Measurements from ENCODE around the gene MRFAP1L1. TPM values are rescaled to one million over a fixed set of nuclear protein-coding genes. Genes with fewer than 3 reads are reported as not detected.

The MRFAP1L1 gene
- total RNA-seq, 1 experiment from 2014 or later = 57.7 TPM

- WGBS (ENCODE audit: extremely low coverage, insufficient read length, low lambda C conversion rate) = no CpG with 5 or more reads among the region's 6 CpGs
- no peaks in the 10 kb centered on the region for H3K27me3 ChIP-seq (ENCODE audit: insufficient read depth, low read length)
These were observed 22.1 kb upstream of the MRFAP1L1 start for GRCh38 chr4:6731780-6732179.

More at GRCh38 chr4:6731780-6732179, 22.1 kb upstream of the MRFAP1L1 start:
- H3K79me2 ChIP-seq (ENCODE audit: insufficient read depth, low read length) = no peaks in the 10 kb centered on the region
- H2AK5ac ChIP-seq (ENCODE audit: insufficient read length, low read length) = no peak overlapping the region
- no peaks in the 10 kb centered on the region for H3K79me1 ChIP-seq (ENCODE audit: insufficient read depth, low read depth, low read length, poor library complexity, severe bottlenecking)
- no peak for DNase-seq
- Mint-ChIP-seq H3K4me3 (no peak overlapping the region), H3K27me3 (ENCODE audit: low read depth) (peaks cover 5% of the 10 kb centered on the region; the same call in 1 of the 2 replicates), H3K4me1 (peaks cover 15 to 18% of the 10 kb centered on the region in 2 experiments), H3K9me3 (no peaks in the 10 kb centered on the region), H3K27ac (no peak overlapping the region), H3K36me3 (ENCODE audit: insufficient read depth in 1 of 3, low read depth in 3 of 3) (no peaks in the 10 kb centered on the region)
- H3K23ac ChIP-seq (ENCODE audit: insufficient read length, low read depth, low read length) = no peak overlapping the region
- no peaks in the 10 kb centered on the region for H3K23me2 ChIP-seq (ENCODE audit: insufficient read length, low read depth, low read length, poor library complexity, severe bottlenecking)
- H3K18ac ChIP-seq (ENCODE audit: insufficient read length, low read depth, low read length) = no peak overlapping the region
- H2AFZ ChIP-seq (ENCODE audit: low read length) = no peak overlapping the region
- no peak overlapping the region; the same call in 1 of the 2 replicates for H3K14ac ChIP-seq (ENCODE audit: insufficient read depth, low read length)
- no peak overlapping the region for H3K4ac ChIP-seq (ENCODE audit: low read depth, low read length)
- H3K9ac ChIP-seq (ENCODE audit: extremely low read depth, insufficient read length, low read length) = no peak overlapping the region
- H3K4me2 ChIP-seq (ENCODE audit: insufficient read depth, insufficient read length, low read length) = no peak overlapping the region
- no peaks in the 10 kb centered on the region for H3K9me3 ChIP-seq (ENCODE audit: control insufficient read depth, low read depth, low read length)
- H2BK12ac ChIP-seq (ENCODE audit: insufficient read length, low read depth, low read length) = no peak overlapping the region
- H3K4me1 ChIP-seq (ENCODE audit: insufficient read depth, low read length) = 0 out of 2 replicates have a peak, but pooled peaks cover 3% of the 10 kb centered on the region
- no peak overlapping the region for H2BK20ac ChIP-seq (ENCODE audit: low read depth, low read length, poor library complexity, severe bottlenecking)
- H4K5ac ChIP-seq (ENCODE audit: insufficient read length, low read depth, low read length) = no peak overlapping the region
- H4K91ac ChIP-seq (ENCODE audit: insufficient read length, low read depth, low read length) = no peak overlapping the region
- no peak overlapping the region for H3T11ph ChIP-seq (ENCODE audit: low read length)
- H4K20me1 ChIP-seq (ENCODE audit: control insufficient read depth, insufficient read depth, insufficient read length) = no peaks in the 10 kb centered on the region
- no peak overlapping the region for H2BK5ac ChIP-seq (ENCODE audit: insufficient read length, low read length)
- no peak overlapping the region for H3K56ac ChIP-seq (ENCODE audit: insufficient read length, low read depth, low read length)
- no peak overlapping the region for H4K8ac ChIP-seq (replicated peaks; ENCODE audit: insufficient read length, low read depth, low read length)
- no peak overlapping the region for H3K27ac ChIP-seq (ENCODE audit: insufficient read length, low read depth, low read length)
- H2BK15ac ChIP-seq (ENCODE audit: low read depth, low read length) = no peak overlapping the region
- H2BK120ac ChIP-seq (ENCODE audit: low read depth, low read length, poor library complexity, severe bottlenecking) = no peak overlapping the region
- no peak for TF ChIP-seq CTCF (conservative IDR thresholded peaks at IDR 0.05)
